ENCODE measurements around the gene LEFTY1.

The LEFTY1 gene

DNA sequence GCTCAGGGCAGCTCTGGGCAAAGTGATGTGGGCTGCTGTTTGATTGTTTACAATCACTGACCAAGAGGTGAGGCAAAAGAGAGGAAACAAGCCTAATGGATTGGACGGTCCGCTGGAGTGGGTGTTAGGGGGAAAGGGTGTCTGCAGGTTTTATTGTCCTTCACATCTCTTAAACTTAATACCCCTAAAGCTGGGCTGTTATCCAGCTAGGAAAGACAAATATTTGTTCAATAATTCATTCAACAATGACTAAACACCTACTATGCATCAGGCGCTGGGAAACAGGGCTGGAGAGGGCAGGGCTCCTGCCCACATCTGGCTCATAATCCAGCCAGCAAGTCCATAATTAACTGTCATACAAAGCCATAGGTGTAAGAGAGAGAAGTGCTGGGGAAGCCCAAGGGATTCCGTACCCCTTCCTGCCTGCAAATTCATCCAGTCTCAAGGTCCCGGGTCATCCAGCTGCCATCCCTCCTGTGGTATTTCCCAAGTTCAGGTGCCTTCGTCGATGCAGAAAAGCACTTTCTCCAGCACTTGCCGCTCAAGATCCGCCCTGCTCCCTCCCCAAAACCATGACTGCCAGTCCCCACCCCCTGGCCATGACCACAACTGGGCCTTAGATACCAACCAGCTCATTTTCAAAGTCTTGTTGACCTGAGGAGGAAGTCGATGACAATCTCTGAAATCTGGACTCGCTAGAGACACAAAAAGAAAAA, 17.4 kb downstream of the LEFTY1 start:
- DNase-seq (ENCODE audit: low spot score), result no peak

- DNase-seq (ENCODE audit: low spot score), result no peak
Measured at GRCh38 chr1:225870911-225871310, 18.0 kb downstream of the LEFTY1 start.

DNA sequence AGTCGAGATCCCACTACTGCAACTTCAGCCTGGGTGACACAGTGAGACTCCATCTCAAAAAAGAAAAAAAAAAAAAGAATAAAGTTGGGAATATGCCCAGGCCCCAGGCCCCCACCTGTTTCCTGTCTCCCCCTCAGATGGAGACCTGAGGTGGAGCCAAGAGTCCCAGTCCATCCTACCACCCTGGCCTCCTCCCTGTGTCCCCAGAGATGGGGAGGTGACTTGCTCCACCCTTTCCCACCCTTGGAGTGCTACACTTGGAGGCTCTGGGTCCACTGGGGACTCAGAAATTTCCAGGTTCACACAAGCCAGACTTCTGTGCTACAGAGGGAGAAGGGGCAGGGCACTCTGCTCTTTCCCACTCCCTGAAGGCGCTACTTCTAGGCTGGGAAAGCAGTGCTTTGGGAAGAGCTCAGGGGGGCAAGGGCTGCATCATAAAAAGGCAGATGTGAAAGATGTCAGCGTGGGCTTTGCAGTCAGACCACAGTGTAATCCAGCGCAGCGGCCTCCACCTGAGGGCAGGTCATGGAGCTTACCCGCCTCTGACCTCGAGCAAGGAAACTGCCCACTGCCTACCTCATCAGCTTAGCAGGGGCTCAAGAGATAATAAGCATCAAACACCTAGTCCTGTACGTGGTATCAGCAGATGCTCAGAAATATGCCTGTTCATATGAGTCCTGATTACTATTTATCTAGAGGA, 20.2 kb downstream of the LEFTY1 start:
- no peak for DNase-seq (ENCODE audit: low spot score)

DNA sequence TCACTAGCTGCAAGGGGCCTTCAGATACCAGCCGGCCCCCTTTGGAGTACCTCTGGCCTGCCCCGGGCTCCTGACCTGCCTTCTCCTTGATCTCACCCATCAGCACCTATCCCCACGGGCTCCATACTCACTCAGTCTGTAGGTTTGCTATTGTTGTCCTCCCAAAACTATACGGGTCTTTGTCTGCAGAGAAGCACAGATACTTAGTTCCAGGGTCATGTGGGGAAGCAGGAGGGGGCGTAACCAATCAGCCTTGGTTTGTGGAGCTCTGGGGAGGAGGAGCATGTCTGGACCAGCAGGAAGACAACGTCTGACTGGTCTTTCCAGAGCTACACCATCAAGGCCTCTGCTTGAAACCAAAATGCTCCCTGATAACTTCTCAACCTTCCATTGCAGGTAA, 22.0 kb downstream of the LEFTY1 start:
- DNase-seq (ENCODE audit: low spot score), result no peak

GRCh38 chr1:225866061-225866837, 22.7 kb downstream of the LEFTY1 start:
- no peak for DNase-seq (ENCODE audit: low spot score)

DNA sequence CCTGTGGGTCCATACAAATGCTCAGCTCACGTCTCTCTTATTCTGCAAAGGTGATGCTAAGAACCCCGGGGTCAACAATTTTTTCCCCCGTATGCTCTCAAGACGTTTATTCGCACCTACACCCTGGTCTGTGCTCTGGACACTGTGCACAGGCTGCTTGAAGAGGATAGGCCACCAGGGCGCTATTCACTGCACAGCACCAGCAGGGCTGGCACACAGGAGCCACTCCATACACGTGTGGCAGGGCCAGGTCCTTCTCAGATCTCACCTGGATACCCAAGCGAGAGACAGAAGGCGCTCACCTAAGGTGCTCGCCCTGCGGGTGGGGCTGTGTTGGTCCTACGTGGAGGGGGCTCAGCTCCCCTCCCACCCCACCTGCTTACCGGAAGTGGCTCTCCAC, 23.4 kb downstream of the LEFTY1 start:
- DNase-seq (ENCODE audit: low spot score), result no peak

GRCh38 chr1:225863167-225863566, 25.8 kb downstream of the LEFTY1 start:
- DNase-seq (ENCODE audit: low spot score), result no peak

DNA sequence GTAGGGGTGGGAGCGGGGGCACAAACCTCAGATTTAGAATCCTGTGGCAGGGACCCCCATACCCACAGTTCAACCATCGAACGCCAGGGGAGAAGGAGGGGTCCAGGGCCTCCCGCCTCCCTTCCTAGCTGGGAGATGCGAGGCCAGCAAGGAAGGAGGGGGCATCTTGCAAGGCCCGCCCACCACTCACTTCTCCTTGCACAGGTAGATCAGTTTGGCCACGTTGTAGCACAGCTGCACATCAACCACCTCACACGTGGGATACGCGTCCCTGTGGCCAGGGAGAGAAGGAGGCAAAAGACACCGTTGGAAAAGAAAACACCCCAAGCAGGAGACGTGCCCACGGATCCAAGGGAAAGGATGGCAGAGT, 26.4 kb downstream of the LEFTY1 start:
- DNase-seq (ENCODE audit: low spot score), result no peak

GRCh38 chr1:225861834-225862580, 26.9 kb downstream of the LEFTY1 start:
- DNase-seq (ENCODE audit: low spot score), result no peak

DNA sequence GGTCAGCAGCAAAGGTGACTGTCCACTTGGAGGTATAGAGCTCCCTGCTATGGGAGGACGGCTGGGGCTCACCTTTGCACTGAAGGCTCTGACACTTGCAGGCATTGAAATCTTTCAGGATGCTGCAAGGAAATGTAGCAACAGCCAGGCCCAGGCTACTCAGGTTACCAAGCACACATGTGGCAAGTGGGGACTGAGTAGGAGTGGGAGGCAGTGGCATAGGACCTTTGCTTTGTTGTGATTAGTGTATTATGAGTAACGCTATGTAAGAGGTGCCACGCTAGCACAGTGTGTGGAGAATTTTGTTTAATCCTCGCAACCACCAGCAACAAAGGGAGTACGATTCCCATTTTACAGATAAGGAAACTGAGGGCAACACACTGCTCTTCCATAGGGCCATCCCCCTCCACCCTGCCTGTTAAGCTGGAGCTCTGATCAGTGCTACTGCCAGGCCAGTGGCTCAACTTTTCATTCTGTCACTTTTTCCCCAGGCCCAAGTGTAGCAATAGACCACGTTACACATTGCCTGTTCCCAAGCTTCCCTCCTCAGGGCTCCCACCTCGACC, 28.0 kb downstream of the LEFTY1 start:
- DNase-seq (ENCODE audit: low spot score), result no peak

DNA sequence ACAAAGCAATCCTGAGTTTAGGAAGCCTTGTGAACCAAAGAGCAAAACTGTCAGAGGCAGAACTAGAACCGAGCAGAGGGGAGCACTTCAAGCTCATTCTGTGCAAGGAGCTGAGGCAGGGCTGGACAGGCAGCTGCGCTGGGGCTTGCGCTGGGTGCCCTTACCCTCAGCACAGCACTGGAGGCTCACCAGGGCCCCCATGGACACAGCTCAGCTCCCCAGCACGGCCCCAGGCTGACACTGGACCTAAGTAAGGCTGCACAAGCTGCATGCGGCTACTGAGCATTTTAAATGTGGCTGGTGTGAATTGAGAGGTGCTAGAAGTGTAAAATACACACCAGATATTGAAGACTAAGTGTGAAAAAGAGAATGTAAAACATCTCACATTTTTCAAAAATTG, 28.8 kb downstream of the LEFTY1 start:
- no peak for DNase-seq (ENCODE audit: low spot score)

DNA sequence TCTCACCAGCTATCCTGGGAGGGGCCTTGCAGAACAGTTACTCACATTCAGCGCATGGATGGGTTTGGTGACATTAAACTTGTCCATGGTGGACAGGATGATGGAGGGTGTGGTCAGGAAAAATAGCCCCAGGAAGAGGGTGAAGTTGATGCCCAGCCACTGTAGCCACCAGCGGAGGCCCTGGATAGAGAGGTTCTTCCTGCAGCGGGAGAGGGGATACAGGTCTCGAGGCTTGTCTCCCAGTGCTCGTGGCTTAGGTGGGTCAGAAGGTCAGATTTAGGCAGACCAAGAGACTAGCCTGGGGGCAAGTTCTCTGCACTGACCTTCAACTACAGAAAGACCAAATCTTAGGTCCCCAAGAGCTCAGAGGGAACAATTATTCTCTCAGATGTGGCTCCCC, 29.8 kb downstream of the LEFTY1 start:
- DNase-seq (ENCODE audit: low spot score), result no peak

- DNase-seq (ENCODE audit: low spot score), result no peak
Measured at GRCh38 chr1:225857256-225857655, 31.7 kb downstream of the LEFTY1 start.

DNA sequence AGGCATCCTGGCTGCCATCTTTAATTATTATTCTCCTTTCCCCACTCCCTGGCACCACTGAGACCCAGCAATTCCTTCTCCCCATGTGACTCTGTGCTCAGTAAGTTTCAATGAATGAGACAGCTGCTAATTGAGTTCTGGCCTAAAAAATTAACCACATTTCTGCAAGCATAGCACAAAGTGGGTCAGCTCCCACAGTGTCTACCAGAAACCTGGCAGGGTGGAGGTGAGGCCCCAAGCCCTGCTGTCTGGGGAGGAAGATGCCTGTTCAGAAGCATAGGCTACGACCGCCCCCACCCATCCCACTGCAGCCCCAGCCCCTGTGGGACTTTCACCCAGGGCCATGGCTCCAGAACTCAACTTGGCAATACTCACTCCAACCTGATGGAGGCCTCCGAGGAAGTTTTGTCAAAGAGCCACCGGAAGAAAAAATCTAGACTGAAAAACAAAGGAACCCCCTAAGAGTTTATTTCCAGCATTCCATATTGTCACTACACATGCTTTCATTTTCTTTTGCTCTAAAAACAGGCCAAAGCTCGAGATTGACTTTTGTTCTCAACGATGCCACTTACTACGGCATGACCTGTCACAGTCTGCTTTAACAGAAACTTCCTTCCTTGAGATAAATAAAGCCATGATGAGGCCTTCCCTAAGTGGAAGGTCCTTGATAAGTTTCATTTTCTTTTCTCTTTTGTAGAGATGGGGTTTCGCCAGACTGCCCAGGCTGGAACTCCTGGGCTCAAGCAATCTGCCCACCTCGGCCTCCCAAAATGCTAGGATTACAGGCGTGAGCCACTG, 33.2 kb downstream of the LEFTY1 start:
- DNase-seq (ENCODE audit: low spot score), result no peak

DNA sequence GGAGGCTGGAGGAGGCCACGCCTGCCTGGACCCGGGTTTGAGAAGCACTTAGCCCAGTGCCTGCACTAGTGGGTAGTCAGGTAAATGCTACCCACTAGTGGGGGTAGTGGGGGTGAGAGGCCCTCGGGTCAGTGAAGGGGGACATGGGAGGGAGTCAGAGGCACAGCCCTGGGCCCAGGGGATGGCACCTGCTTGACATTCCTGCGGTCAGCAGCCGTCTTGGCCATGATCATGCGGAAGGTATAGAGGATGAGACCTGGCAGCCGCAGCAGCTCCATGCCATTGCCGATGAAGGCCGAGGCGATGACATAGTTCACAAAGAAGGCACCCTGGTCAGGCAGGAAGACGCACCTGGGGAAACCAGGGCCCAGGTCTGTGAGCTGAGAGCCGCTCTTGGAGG, 35.5 kb downstream of the LEFTY1 start:
- DNase-seq (ENCODE audit: low spot score), result no peak

DNA sequence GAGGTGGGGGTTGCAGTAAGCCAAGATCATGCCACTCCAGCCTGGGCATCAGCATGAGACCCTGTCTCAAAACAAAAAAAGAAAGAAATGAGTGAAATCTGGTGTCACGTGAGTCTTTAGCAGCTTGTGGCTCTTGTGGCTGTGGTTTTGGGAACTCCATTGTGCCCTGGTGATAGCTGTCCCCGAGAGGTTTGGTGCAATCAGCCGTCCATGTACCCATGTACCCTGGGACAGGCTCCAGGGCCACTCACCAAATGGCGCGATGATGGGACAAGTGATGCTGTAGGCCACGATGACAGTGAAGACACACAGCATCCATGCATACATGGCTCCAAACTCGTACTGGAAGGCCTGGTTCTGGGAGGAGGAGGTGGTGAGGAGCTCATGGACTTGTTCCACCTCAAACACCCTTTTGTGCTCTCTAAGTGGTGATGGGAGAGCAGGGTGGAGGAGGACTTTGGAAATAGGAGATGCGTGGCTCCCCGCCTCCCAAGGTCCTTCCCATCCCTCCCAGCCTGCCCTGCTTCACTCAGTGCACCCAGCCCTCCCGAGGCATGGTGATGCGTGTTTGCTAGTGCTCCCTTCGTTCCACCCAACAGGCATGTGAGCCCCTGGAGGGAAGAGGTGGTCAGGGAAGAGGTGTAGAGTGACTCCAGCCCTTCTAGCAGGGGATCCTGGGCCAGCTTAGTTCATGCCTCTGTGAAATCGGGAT, 36.4 kb downstream of the LEFTY1 start:
- DNase-seq (ENCODE audit: low spot score), result no peak

GRCh38 chr1:225851805-225852204, 37.1 kb downstream of the LEFTY1 start:
- no peak for DNase-seq (ENCODE audit: low spot score)

DNA sequence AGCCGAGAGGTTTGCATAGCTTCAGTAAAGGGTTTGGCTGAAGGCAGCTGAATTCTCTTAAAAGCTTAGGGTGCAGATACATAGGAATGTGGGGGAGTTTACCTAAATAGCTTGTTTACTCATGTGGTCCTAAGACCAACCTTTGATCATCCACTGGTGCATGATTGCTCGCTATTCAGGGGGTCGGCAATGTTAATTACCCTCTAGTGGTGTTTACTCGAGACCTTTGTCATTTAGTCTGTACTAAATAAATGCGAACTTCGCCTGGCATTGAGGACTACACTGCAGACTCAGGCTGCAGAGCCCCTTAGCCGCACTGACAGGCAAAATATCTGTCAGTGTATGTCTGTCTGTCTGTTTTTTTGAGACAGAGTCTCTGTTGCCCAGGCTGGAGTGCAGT, 38.6 kb downstream of the LEFTY1 start:
- DNase-seq (ENCODE audit: low spot score), result no peak

- no peak for DNase-seq (ENCODE audit: low spot score)
Measured at GRCh38 chr1:225849925-225850324, 39.0 kb downstream of the LEFTY1 start.

All from RKO (cell line).